Measurements from ENCODE around the gene HEXD.
"Not testable (repeated sequence)": the region's sequence is repeated elsewhere in the genome, so short reads cannot be mapped to it uniquely, and the experiment has no call there.

Gene HEXD

GRCh38 chr17:82418001-82418986 lies at the start of gene HEXD, which contains the start of gene OGFOD3:
Gene HEXD, plus strand, starts transcription at chr17:82418347. Its CDS starts 1,453 bp downstream, at chr17:82419800.
Gene OGFOD3, minus strand, starts transcription at chr17:82418586. Its CDS starts 101 bp downstream, at chr17:82418485.
- peak; percentile 72 for DNase-seq (ENCODE audit: low read depth)

GRCh38 chr17:82369211-82369610 lies 48.9 kb upstream of the HEXD start:
- DNase-seq (ENCODE audit: low read depth), result no peak

- no peak for DNase-seq (ENCODE audit: low read depth)
Measured at GRCh38 chr17:82370471-82371332, 47.4 kb upstream of the HEXD start.

DNA sequence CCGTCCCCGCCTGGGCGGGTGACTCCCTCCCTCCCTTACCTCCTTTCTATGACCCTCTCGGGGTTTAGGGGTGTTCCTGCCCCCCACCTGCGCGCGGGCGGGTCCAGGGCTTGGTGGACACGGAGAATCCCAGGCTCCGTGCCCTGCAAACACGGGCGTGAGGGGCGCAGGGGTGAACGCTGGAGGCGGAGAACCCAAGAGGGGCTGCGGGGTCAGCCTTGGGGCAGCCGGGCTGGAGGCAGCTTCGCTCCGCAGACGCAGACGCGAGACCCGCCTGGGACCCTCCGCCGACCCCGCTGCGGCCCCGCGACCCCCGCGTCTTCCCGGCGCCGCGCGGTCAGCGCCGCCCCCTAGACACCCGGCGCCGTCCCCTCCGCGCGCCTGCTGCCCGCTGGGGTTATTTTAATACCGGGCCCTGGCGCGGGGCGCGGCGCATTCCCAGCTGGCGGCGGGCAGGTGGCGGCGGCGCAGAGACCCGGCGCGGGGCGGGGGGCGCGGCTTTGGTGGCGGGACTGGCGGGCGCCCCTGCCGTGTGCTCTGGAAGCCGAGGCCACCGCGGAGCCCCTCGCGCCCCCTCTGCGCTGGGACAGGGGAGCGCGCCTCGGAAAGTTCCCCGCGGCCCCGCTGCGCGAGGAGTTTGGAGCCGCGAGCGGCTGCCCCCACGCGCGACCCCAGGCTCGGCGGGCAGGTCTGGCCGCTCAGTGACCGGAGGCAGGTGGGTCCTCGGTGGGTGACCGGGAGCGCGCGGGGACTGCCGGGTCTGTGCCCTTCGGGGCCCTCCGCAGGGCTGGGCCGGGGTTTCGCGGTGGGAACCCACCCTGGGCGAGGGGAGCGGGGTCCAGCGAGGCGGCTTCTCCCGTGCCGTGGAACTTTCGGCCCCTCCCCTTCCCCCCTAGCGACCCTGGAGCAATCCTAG lies 46.6 kb upstream of the HEXD start, which contains the start of gene UTS2R:
Gene UTS2R (plus strand): TSS at position 433 of the 916 bp plus-strand sequence. CDS start 2,560 bp downstream, outside the sequence.
- DNase-seq (ENCODE audit: low read depth), result no peak

DNA sequence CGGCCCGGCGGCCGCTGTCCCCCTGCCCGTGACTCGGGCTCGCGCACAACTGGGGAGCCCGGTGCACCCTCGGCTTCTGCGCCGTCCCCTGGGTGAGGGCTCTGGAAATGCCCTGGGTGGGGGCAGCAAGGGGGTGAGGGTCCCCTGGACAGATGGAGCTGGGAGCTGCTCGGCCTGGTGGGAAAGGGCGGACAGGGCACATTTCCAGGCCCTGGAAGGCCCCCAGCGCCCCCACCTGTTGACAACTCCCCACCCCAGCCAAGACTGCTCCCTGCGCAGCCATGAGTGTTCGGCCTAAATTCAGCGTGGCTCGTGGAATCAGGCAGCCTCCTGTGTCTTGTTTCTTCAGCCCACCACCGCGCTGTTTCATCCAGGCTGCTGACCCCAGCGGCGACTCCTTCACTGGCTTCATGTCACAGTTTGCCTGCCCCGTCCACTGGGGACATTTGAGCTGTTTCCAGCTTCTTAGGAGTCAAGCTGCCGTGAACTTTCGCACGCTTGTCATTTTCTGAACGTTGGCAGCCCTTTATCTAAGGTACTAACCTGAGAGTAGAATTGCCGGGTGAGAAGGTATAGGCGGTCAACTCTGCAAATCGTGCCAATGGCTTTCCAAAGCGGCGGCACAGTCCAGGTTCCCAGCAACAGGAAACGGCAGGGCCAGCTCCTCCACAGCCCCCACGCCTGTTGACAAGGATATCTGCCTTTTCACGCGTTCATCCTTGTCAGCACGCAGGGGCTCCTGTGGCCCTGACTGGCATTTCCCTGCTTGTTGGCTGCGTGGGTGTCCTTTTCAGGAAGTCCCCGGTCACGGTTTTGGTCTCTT lies 45.7 kb upstream of the HEXD start:
- DNase-seq (ENCODE audit: low read depth), result no peak

DNA sequence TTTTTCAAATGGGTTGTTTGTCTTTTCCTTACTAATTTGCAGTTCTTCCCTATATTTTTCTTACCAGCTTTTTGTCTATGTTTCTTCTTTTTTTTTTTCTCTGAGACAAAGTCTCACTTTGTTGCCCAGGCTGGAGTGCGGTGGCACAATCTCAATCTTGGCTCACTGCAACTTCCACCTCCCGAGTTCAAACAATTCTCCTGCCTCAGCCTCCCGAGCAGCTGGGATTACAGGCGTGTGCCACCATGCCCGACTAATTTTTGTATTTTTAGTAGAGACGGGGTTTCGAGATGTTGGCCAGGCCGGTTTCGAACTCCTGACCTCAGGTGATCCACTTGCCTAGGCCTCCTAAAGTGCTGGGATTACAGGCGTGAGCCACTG lies 45.1 kb upstream of the HEXD start:
- not testable (repeated sequence) for DNase-seq (ENCODE audit: low read depth)

DNA sequence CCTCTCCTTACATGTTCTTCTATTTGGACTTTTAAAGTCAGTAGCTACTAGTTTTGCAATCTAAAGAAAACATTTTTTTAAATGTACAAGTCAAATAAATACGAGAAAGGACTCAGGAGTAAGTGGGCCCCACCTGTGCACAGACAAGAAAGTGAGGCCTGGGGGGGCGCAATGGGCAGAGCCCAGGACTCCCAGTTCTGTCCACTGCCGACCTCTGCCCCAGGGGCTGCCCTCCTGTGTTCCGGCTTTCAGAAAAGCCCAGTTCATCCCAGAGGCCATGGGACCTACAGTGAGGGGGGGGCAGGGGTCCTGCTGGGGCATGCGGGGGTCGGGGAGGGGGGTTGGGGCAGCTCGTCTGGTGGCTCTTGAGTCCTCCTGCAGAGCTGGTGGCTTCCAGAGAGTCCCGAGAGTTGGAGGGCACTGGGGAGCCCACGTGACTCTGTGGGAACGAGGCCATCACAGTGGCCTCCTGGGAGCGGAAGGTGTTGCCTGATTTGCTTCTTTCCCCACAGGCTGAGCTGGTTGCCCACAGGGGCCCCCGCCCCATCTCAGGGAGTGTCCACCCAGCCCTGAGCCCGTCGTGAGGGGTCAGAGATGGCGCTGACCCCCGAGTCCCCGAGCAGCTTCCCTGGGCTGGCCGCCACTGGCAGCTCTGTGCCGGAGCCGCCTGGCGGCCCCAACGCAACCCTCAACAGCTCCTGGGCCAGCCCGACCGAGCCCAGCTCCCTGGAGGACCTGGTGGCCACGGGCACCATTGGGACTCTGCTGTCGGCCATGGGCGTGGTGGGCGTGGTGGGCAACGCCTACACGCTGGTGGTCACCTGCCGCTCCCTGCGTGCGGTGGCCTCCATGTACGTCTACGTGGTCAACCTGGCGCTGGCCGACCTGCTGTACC lies 44.2 kb upstream of the HEXD start:
- DNase-seq (ENCODE audit: low read depth), result no peak

DNA sequence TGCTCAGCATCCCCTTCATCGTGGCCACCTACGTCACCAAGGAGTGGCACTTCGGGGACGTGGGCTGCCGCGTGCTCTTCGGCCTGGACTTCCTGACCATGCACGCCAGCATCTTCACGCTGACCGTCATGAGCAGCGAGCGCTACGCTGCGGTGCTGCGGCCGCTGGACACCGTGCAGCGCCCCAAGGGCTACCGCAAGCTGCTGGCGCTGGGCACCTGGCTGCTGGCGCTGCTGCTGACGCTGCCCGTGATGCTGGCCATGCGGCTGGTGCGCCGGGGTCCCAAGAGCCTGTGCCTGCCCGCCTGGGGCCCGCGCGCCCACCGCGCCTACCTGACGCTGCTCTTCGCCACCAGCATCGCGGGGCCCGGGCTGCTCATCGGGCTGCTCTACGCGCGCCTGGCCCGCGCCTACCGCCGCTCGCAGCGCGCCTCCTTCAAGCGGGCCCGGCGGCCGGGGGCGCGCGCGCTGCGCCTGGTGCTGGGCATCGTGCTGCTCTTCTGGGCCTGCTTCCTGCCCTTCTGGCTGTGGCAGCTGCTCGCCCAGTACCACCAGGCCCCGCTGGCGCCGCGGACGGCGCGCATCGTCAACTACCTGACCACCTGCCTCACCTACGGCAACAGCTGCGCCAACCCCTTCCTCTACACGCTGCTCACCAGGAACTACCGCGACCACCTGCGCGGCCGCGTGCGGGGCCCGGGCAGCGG lies 43.4 kb upstream of the HEXD start:
- no peak for DNase-seq (ENCODE audit: low read depth)

GRCh38 chr17:82375359-82376041 lies 42.6 kb upstream of the HEXD start:
- DNase-seq (ENCODE audit: low read depth), result no peak

DNA sequence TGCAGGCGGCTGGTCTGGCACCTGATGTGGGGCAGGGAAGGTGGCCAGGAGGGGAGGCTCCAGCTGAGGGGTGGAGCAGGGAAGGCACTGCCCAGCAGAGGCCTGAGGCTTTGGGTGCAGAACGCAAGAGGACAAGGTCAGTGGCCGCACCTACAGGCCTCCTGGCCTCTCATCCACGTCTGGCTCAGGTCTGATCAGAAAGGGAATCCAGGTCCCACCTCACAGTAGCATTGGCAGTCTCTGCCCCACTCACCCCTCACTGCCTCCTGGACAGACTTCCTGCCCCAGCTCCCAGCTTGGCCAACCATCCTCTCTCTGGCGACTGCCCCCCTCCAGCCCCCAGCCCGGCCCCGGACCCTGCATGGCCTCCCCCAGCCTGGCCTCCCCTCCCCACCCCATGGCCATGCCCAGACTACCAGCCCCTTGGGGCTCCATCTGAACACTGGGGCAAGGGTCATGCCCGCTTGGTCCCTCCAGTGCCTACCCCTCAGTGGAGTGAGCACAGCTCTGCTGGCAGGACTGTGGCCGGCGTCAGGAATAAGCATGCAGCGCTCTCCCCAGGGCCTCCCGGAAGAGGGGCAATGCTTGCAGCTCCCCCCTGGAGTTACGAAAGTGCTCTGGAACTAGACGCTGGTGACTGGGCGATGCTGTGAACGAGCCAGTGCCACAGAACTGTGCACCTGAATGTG lies 42.0 kb upstream of the HEXD start:
- no peak for DNase-seq (ENCODE audit: low read depth)

DNA sequence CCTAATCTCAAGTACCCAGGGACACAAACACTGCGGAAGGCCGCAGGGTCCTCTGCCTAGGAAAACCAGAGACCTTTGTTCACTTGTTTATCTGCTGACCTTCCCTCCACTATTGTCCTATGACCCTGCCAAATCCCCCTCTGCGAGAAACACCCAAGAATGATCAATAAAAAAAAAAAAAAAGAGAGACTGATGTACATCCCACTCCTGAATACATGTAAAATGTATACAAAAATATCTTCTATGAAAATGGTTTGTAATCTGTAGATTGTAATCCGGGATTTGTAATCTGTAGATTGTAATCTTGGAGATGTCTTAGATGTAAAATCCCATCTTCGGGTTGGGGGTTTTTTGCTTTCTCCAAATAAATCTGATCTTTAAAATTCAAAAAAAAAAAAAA lies 40.9 kb upstream of the HEXD start:
- not testable (repeated sequence) for DNase-seq (ENCODE audit: low read depth)

- no peak for DNase-seq (ENCODE audit: low read depth)
Measured at GRCh38 chr17:82377924-82378740, 40.0 kb upstream of the HEXD start.

DNA sequence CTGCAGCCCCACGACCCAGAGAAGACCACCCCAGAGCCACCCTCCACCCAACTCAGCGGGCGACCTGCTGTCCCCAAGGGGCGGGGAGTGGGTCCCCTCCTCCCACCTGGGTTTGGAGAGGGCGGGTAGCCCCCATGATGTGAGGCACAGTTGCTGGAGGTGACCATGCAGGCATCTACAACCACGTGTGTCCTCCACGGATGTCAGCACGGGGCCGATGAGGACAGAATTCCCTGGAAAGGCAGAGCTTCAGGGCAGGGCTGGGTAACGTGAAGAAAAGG lies 39.5 kb upstream of the HEXD start:
- no peak for DNase-seq (ENCODE audit: low read depth)

GRCh38 chr17:82380860-82381702 lies 37.1 kb upstream of the HEXD start:
- DNase-seq (ENCODE audit: low read depth), result no peak

DNA sequence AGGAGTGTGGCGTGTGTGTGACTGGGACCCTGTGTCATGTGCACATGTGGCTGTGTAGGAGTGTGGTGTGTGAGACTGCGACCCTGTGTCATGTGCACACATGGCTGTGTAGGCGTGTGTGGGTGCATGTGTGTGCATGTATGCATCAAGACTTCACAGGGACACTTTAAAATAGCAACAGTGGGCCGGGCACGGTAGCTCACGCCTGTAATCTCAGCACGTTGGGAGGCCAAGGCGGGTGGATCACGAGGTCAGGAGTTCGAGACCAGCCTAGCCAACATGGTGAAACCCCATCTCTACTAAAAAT lies 36.5 kb upstream of the HEXD start:
- DNase-seq (ENCODE audit: low read depth), result not testable (repeated sequence)

GRCh38 chr17:82382220-82382932 lies 35.8 kb upstream of the HEXD start:
- not testable (repeated sequence) for DNase-seq (ENCODE audit: low read depth)
